Astrocyte (in vitro differentiated cells and primary cell): Measurements from ENCODE around the gene TIMM44.

Source experiments
- EZH2 ChIP-seq: IDR thresholded peaks from 2 replicates; pipeline ENCODE4 v1.6.1; 2012; ENCODE audit warnings: mild to moderate bottlenecking, low read length, inconsistent platforms; ENCODE audit not compliant: insufficient read depth
- TF ChIP-seq, protein P1 (sequence below): IDR thresholded peaks from 2 replicates; pipeline ENCODE4 v1.5.1; 2011; ENCODE audit warnings: low read depth, mild to moderate bottlenecking, inconsistent platforms, low read length, moderate library complexity; ENCODE audit not compliant: insufficient read depth

DNA sequence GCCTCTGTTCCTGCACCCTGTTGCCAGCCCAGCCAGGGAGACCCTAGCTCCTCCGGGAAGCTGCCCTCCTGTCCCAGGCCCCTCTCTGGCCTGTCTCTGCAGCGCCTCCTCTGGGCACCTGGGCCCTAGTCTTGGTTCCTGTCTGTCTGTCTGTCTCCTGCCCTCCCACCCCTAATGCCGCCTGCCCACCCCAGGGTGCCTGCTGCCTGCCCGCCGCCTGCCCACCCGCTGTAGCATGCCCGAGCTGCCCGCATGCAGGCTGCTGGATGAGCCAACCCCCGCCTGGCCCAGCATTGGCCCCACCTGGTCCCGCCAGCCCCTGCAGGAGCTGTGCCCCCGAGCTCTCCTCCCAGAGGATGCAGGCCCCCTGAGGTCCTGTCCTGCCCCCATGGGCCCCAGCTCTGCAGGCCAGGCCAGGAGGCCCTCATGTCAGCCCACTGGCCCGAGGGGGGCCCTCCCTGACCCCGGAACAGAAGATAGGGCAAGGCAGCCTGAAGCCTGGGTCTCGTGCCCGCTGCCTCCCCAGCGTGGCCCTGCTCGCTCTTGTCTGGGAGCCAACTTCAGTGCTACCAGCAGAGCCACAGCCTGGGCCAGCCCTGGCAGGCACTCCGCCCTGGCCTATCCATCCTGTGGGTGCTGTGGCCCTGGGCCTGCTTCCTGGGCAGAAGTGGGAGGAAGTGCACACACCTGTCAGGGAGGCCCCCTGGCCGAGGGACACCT, 34.6 kb downstream of the TIMM44 start:
- TF ChIP-seq, protein P1, sequence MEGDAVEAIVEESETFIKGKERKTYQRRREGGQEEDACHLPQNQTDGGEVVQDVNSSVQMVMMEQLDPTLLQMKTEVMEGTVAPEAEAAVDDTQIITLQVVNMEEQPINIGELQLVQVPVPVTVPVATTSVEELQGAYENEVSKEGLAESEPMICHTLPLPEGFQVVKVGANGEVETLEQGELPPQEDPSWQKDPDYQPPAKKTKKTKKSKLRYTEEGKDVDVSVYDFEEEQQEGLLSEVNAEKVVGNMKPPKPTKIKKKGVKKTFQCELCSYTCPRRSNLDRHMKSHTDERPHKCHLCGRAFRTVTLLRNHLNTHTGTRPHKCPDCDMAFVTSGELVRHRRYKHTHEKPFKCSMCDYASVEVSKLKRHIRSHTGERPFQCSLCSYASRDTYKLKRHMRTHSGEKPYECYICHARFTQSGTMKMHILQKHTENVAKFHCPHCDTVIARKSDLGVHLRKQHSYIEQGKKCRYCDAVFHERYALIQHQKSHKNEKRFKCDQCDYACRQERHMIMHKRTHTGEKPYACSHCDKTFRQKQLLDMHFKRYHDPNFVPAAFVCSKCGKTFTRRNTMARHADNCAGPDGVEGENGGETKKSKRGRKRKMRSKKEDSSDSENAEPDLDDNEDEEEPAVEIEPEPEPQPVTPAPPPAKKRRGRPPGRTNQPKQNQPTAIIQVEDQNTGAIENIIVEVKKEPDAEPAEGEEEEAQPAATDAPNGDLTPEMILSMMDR = no peak
- TF ChIP-seq EZH2 = no peak
